RPMI8226 (cell line): ENCODE measurements around the gene CTU1.
"Not testable (repeated sequence)": the region's sequence is repeated elsewhere in the genome, so short reads cannot be mapped to it uniquely, and the experiment has no call there.

ENCODE experiments used
- DNase-seq: peaks from one replicate; pipeline ENCODE4 v3.0.0-alpha.2; 2015

CTU1 gene

DNA sequence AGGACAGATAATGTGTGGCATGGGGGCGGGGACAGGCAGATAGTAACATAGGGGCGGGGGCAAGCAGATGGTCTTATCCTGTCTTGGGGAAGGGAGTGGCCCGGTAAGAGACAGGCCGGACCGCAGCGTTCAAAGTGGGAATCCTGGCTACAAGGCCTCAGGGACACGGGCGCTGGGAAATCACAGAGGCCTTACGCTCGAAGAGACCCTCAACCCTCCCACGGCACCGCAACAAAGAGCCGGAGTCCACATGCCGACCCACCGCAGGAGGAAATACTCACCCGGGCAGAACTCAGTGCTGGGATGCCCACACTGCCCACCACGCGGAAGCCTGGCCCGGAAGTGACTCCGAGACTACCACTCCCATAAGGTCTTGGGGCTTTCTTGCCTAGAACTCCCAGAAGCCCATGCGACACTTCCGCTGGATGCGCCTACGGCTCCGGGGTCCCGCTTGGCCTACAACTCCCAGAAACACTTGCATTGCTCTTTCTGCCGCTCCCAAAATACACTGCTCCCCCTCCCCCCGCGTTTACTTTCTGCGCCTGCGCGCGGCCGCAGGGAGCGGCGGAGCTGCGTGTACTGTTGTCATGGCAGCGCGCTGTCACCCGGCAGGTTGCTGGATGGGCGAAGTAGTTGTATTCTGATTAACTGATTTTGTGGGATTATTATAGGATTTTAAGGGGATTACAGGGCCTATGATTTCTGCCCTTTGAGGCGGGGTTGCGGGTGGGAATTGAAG, at the start of gene CTU1:
Gene CTU1, minus strand, starts transcription at position 344 of the 739 bp plus-strand sequence. CDS start 3,840 bp downstream, outside the sequence.
- peak; percentile 99 for DNase-seq

DNA sequence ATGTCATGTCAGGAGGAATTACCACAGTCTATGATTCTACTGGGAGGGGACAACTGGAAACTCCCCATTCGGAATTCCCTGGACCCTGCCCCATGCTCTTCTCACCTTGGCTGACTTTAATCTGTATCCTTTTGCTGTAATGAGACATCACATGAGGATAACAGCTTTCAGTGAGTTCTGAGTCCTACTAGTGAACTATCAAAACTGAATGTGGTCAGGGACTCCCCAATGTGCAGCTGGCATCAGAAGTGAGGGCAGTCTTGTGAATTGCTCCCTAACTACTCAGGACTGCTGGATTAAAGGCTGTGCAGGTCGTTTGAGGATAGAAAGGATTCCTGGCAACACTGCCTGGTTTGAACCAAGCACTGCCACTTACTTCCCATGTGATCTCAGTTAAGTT, 49.1 kb upstream of the CTU1 start:
- no peak for DNase-seq

DNA sequence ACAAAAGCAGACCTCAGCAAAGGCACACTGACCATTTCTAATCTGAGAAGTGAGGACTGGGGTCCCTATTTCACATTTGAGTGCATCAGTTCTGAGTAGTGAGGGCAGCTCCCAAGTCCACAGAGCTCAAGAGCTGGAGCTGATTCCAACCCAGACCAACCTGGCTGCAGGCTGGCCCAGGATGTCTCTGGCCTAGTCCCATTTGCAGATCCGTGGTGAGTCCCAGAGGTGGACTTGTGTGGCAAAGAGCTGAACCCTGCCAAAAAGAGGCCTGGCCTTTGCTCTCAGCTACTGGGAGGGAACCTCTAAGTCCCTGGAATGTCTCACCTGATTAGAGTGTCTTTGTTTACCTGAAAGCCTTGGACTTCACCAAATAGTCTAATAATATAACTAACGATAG, 48.5 kb upstream of the CTU1 start:
- no peak for DNase-seq

DNA sequence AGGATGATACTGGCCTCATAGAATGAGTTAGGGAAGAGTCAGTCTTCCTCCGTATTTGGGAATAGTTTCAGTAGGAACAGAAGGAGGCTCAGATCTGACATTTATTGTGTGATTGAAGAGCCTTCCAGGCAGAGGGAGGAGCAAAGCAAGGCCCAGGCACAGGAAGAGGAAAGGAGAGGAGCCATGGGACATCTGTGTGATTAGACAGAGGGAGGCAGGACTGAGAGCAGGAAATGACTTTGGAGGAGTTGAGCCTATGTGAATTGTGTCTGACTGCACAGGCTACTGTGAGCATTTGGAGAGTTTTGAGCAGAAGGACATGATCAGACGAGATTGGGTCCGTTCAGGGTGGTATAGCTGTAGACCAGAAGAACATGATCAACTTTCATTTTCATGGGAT, 42.4 kb upstream of the CTU1 start:
- DNase-seq = no peak

GRCh38 chr19:51148580-51148979, 40.4 kb upstream of the CTU1 start:
- no peak for DNase-seq

GRCh38 chr19:51147663-51148062, 39.5 kb upstream of the CTU1 start:
- no peak for DNase-seq

- no peak for DNase-seq
Measured at GRCh38 chr19:51146751-51147150, 38.5 kb upstream of the CTU1 start.

DNA sequence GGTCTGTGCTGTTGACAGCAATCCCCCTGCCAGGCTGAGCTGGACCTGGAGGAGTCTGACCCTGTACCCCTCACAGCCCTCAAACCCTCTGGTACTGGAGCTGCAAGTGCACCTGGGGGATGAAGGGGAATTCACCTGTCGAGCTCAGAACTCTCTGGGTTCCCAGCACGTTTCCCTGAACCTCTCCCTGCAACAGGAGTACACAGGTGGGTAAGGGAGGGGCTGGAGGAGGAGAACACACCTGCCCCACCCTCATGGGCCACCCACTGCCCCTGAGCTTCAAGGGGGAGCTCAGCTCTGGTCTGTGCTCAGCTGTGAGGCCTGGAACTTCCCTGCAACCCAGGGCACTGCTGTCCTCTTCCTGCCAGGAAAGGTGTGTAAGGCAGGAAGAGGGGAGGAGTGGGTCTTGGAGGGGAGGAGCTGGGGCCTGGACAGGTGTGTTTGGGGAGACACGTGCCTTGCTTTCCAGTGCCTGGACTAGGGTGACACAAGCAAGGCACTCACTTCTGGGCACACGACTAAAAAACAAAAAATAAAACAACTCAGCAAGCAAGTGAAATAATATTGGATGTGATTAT, 37.8 kb upstream of the CTU1 start:
- DNase-seq = no peak

DNA sequence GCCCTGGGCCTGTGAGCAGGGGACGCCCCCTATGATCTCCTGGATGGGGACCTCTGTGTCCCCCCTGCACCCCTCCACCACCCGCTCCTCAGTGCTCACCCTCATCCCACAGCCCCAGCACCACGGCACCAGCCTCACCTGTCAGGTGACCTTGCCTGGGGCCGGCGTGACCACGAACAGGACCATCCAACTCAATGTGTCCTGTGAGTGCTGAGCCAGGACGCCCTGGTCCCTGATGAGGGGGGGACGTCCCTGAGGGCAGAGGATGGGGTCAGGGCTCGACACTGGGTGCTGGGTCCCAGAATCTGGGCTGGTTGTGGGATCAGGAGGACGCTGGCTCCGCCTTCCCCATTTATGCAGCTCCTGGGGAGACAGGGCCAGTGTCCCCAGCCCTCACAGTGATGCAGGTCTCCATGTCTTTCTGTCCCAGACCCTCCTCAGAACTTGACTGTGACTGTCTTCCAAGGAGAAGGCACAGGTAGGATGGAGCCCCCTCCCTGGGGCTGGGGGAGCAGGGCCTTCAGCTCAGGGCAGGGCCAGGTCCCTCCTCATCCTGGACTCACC, 36.4 kb upstream of the CTU1 start:
- DNase-seq = no peak

GRCh38 chr19:51143486-51143885, 35.3 kb upstream of the CTU1 start:
- no peak for DNase-seq

- DNase-seq = not testable (repeated sequence)
Measured at GRCh38 chr19:51142809-51143475, 34.7 kb upstream of the CTU1 start.

GRCh38 chr19:51142119-51142518, 33.9 kb upstream of the CTU1 start, which contains the start of gene SIGLEC7:
TSS of gene SIGLEC7 (plus strand) at chr19:51142301. CDS start at chr19:51142370, 69 bp downstream.
- DNase-seq = peak; percentile 62

GRCh38 chr19:51141181-51141580, 33.0 kb upstream of the CTU1 start:
- no peak for DNase-seq

DNA sequence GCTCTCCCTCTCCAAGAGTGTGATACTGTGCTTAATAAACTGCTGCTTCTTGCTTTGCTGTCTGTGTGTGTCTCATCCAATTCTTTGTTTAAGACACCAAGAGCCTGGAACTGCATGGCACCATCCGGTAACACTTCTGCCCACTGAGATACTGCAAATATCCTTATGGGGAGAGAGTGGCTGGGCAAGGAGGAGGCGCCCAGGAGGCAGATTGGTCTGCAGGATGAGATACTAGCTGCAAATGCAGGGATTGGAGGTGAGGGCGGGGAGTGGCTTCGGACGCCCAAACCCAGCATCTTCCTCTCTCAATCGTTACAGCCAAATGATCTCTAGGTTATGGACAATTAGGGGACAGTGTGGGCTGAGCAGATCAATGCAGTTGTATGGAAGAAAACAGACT, 32.2 kb upstream of the CTU1 start:
- DNase-seq = no peak

- no peak for DNase-seq
Measured at GRCh38 chr19:51139299-51140014, 31.2 kb upstream of the CTU1 start.

- DNase-seq = no peak
Measured at GRCh38 chr19:51138549-51138979, 30.4 kb upstream of the CTU1 start.

GRCh38 chr19:51137792-51138425, 29.7 kb upstream of the CTU1 start:
- no peak for DNase-seq

GRCh38 chr19:51136851-51137551, 28.8 kb upstream of the CTU1 start:
- no peak for DNase-seq

DNA sequence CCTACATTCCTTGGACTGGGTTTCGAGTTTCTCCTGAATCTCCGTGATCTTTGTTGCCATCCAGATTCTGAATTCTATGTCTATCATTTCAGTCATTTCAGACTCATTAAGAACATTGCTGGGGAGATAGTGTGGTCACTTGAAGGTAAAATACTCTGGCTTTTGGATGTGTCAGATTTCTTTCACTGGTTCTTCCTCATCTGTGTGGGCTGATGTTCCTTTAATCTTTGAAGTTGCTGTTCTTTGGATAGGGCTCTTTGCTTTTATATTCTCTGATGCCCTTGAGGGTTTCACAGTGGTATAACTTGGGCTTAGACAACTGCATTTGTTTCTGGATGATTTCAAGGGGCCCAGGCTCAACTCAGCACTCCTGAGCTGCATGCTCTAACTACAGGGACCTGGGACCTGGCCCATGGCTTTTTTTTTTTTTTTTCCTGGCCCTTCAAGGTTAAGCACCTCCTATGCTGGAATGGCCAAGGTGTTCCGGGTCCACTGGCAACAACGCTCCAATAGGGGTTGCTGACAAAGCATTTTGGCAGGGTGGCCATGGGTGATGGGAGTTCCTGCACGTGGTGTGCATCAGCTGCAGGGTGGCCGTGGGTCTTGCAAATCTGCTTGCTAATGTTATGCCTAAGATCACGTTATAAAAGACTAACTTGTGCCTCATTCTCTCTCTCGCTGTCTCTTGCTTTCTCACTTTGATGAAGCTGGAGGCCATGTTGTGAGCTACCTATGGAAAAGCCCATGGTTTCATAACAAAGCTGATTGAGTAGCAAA, 28.0 kb upstream of the CTU1 start:
- no peak for DNase-seq

GRCh38 chr19:51135004-51135403, 26.8 kb upstream of the CTU1 start:
- no peak for DNase-seq
